Stimulated activated CD4-positive, alpha-beta T cell treated with anti-CD3 and anti-CD28 coated beads, Interleukin-4, amount 100 ng/mL, for 24 hours (primary cell): ENCODE results near the gene CDRT4.

Source experiments
- DNase-seq: peaks from one replicate; pipeline ENCODE4 v3.0.0-alpha.2; 2020

CDRT4 gene

DNA sequence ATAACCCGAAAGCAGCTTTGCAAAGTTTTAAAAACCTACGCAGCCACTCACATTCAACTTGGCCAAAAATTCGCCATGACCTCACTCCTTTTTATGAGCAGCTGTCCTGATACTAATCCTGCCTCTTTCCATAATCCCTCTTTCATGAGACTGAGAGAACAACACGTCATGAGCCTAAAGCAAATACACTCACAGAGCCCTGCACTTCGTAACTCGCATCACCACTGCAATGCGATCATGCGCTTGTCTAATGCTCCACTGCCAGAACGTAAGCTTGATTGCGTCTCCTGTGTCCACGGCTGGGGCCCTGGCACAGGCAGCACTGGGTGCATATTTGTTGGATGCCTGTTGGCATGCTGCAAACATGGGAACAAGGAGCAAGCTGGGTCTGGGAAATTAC, 36.2 kb downstream of the CDRT4 start:
- DNase-seq, result no peak

GRCh38 chr17:15424521-15424920, 42.9 kb downstream of the CDRT4 start:
- DNase-seq, result no peak

DNA sequence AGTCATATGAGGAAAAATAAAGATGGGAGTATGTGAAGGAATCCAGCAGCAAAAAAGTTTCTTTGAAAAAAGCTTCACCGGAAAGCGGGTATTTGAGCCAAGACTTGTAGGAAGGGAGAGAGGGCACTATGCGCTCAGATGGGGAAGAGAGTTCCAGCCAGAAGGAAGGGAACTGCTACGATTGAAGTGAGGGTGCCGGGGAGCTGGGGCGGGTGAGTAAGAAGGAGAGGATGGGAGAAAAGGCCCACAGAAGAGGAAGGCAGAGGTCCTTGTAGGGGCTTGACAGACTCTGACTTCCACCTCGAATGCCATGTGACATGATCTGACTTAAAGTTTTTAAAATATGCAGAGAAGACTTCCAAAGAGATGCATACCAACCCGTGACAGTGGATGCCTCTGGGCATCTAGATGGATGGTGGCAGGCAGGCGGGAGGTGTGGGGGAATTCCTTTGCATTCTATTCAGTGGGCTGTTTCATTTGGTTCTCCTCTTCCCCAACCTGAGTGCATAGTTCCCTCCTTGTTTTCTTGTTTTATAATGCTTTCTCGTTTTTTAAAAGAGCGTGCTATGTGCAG, 44.9 kb downstream of the CDRT4 start:
- no peak for DNase-seq

GRCh38 chr17:15418781-15419180, 48.6 kb downstream of the CDRT4 start:
- DNase-seq, result no peak

DNA sequence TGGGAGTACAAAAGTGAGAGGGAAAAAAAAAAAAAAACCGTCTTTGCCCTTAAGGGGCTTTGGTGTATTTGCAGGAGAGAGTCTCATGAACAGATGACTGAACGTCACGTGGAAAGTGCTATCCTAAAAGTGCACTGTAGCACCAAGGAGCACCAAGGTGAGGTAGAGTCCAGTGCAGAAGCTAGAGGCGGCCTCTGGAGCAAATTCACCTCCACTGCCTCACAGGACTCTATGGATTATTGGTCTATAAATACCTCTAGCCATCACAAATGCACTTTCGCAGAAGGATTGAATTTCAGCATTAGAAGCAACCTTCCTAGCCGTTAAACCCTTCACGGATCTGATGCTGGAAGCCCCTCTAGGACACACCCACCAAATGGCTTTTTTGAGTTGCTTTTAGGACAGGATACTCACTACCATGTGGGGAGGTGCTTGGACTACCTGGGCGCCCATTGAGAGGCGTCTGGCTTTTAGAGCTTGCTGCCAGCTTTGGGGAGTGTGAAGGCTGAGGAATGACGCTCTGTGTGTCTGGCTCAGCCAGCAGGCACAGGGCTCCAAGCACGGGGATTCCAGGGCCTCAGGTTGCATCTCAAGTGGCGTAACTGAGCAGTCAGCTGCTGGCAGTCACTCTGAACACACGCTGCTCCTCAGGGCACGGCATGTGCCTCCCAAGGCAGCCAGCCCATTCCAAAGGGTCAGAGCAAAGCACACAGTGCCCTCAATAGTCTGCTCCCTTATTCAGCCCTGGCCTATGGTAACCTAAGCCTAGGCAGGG, 52.7 kb downstream of the CDRT4 start:
- no peak for DNase-seq

DNA sequence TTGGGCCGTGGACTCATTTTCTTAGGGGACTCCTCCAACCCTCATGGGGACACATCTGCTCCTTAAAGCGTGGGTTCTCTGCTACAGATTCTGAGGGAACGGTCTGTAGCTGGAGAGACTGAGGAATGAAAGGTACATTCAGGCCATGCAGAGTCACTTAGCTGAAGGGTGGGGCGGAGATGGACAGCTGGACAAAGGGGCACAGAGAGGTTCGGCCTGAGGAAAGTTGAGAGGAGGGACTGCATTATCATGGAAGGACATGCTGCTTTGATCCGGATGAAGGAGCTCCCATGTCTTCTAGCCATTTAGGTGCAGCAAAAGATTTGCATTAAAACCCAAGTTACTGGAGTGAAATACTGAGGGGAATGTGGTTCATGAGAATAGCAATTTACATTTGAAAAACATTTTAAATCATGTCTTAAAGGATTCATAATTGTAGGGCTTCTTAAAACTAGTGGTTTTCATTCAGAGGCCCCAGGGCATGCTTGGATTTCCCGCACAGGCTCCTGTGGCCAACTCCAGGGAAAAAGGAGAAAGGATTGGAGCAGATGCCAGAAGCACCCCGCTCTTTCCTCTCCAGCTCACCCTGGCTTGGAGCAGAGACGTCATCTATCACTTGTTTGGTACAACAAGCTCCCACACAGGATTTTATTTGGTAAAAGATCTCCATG, 54.2 kb downstream of the CDRT4 start:
- no peak for DNase-seq

GRCh38 chr17:15412606-15413005, 54.8 kb downstream of the CDRT4 start:
- no peak for DNase-seq

- no peak for DNase-seq
Observed at GRCh38 chr17:15411384-15412198, 55.8 kb downstream of the CDRT4 start.

DNA sequence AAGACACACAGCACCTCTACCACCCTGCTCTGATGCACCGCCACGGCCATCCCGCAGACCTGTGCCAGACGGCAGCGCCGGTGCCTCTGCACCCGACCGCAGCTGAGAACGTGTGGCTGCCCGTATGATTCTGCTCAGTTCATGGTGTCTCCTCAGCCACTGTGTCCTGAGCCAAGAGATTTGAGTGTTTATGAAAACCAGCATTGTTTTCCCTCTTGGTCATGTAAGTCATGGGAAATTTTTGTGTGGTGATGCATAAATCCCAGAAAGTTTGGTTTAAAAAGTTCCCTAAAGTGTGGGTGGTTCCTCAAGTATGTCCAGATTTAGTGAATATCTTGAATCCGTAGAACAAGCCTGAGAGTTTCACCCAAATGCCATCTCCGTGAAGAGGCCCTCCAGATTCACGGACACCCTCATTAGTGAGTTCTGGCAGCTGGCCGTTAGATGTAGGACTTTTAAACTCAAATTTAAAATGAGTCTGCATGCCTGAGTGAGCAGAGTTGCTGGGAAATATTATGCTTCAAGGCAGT, 57.6 kb downstream of the CDRT4 start:
- DNase-seq, result no peak

DNA sequence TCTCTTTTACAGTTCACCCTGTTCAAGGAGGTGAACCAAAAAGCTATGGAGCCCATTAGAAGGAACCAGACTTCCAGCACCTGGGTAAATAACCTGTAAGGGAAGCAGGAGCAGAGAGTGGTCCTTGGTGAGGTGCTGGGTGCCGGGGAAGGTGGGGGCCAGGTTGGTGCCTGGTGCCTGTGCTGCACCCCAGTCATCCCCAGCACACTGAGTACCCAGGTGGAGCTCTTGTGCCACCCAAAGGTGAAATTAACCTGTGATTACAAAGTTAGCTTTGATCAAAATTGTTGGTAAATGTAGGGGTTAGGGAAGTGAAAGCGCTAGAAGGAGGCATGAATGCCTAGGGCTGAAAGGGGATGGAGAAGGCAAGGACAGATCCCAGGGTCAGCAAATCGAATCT, 58.6 kb downstream of the CDRT4 start:
- no peak for DNase-seq

- no peak for DNase-seq
Observed at GRCh38 chr17:15406081-15406480, 61.3 kb downstream of the CDRT4 start.

DNA sequence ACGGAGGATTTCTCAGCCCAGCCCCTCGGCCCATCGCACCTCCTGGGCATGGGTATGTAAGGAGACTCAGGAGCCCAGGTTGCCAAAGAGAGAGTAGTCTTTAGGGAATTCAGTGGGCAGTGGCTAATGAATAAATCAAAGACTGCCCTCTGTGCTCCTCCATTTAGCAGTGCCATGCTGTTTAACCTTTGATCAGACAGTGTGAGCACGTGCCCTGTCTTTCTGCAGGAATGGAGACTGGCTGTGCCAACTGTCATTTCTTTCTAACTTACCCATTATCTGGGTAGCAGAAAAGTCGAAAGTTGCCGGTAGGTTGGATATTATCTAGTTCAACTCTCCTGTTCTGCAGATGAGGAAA, 62.4 kb downstream of the CDRT4 start:
- no peak for DNase-seq

- no peak for DNase-seq
Observed at GRCh38 chr17:15404106-15405057, 63.0 kb downstream of the CDRT4 start.

GRCh38 chr17:15403276-15403939, 64.0 kb downstream of the CDRT4 start:
- DNase-seq, result no peak

DNA sequence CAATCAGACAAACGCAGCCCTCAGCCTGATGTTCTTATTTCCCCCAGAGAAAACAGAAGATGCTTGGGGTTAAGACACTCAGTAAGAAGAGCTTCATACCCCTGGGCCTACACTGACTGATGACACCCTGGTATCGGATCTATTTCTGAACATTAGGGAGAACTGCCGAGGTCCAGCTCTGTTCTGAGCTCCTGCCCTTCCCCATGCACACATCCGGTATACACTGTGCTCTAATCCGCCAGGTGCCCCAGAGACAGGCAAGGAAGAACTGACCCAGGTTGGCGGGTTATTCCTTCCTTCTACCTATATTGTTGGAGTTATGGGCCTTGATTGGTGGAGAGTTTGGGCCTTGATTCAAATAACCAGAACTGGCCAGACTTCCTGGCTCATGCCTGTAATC, 68.0 kb downstream of the CDRT4 start:
- no peak for DNase-seq

DNA sequence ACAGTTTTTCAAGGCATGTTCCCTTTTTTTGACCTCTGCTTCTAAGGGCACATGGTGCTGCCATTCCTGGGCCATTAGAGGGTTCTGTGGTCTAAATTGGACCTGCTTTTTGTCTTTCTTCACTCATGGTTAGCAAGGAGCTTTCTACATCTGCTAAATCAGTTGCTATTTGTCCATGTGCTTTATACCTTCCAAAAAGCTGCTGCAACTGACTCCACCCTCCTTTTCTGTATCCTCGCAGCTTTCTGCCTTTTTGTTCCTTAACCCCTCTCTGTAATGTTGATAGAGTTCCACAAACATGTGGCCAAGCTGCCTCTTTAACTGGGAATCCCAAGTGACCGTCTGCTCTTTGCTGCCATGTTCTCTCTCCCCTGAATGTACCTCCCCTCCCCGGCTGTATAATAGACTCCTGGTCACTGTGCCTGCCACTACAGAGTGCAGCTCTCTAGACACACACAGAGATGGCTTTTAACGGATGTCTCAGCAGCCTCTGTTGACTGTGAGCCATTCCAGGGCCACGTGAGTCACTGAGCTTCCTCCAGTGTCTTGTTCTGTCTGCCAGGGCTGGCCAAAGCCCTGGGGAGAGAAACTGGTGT, 68.6 kb downstream of the CDRT4 start:
- DNase-seq, result no peak

DNA sequence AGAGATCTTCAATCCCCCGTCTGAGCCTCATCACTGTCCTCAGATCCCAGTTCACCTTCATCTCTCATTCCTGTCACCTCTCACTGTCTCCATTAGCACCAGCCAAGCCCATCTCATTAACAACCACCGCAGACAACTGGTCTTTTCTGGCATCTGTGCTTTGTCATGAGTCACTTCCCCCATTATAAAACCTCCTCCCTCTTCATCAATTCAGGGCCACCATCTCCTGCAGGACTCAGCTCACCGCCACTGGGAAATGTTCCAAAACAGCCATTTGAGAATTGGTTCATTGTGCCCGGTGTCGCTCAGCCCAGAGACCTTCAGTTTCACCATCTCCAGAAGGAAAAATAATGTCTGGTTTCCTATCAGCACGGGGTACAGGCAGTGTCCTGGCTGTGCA, 69.1 kb downstream of the CDRT4 start:
- no peak for DNase-seq

DNA sequence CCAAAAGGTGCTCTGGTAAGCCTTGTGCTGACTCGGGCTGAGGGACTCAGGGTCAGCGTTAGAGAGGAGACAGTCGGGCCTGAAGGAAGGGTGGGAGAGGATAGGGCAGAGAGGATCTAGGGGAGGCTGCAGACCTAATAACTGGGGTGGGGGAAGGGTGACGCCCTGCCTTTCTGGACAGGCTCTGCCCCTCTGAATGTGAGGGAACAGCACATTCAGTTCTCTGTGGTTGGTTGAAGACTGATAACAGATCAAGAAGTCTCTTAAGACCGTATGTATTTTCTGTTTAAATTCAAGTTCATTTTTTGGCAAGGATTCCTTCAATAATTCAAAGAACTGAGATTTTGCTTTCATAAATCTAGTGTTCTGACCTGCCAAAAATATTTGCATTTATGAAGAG, 69.8 kb downstream of the CDRT4 start:
- no peak for DNase-seq

GRCh38 chr17:15395091-15395490, 72.3 kb downstream of the CDRT4 start:
- DNase-seq, result no peak

DNA sequence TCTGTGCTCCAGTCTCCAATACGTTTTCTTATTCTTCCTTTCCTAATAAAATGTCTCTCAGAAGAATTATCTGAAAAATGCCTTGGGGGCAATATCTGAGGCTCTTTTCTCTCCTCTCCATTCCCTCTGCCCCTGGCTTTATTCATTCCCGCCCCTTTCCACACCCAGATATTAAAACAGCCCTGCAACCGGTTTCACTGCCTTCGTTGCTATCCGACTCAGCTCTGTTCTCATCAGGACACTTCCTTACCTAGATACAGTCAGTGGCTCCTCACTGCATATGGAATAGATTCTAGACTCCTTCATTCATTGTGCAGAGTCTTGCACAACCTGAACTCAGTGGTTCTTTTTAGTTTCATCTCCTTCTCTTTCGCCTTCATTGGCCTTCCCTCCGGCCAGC, 74.0 kb downstream of the CDRT4 start:
- DNase-seq, result no peak

GRCh38 chr17:15392326-15392741, 75.1 kb downstream of the CDRT4 start:
- no peak for DNase-seq
